GM18951 (cell line): ENCODE results near the gene SARS1.

Experiments
- POLR2A ChIP-seq: IDR thresholded peaks from 4 replicates; pipeline ENCODE4 v1.6.1; 2011; ENCODE audit warnings: mild to moderate bottlenecking; ENCODE audit not compliant: insufficient read length, insufficient read depth; ENCODE audit errors: extremely low read depth
- in situ Hi-C: fragments of 300-500 bp; cut with MboI; formaldehyde crosslinking; loops from one replicate; pipeline ENCODE4 v1.12.0; 2022; ENCODE audit warnings: low sequenced_read_pairs, mixed read lengths, inconsistent platforms; ENCODE audit not compliant: unreplicated experiment

SARS1 gene

DNA sequence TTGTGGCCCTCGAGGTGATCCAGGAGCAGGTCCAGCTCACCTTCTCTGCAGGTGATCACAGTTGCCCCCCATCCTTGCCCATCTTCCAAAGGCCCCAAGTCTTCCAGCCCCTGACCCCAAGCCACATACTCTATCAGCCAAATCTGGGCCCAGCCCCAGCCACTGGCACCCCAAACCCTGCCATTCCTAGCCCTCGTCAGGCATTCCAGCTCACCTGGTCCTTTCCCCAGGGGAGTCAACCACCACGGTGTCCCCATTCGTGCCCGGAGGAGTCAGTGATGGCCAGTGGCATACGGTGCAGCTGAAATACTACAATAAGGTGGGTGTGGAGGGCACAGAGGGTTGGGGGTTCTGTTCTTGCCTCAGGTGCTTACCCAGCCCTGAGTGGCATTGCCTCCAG is 47.9 kb downstream of the SARS1 start:
- in situ Hi-C loops = loop anchor here (10.0 kb wide), 1 partner anchor 273 kb away; the partner anchor contains the start of gene GPR61
- no peak for TF ChIP-seq POLR2A

DNA sequence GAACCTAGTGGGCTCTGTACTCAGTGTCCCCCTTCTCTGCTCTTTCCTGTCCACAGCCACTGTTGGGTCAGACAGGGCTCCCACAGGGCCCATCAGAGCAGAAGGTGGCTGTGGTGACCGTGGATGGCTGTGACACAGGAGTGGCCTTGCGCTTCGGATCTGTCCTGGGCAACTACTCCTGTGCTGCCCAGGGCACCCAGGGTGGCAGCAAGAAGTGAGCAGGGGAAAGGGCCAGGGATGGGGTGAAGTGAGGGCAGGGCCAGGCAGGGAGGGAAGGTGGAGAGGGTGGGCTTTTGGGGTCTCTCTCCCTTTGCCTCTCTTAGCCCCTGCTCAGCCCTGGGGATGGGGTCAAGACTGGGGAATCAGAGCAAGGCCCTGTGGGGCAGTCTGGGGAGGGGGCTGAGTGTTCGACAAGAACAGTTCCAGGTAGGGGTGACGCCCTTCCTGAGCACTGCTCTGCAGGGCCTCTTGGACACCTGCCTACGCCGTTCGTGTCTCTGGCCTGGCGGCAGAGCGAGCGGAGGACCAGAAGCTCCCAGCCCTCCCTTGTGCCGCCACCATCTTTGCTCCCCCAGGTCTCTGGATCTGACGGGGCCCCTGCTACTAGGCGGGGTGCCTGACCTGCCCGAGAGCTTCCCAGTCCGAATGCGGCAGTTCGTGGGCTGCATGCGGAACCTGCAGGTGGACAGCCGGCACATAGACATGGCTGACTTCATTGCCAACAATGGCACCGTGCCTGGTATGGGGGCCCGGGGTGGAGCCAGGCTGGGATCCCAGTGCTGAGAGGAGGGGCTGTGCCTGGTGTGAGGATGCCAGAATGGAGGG is 48.7 kb downstream of the SARS1 start:
- in situ Hi-C loops = loop anchor here (10.0 kb wide), 1 partner anchor 272 kb away; the partner anchor contains the start of gene GPR61

GRCh38 chr1:109263234-109263596 is 49.5 kb downstream of the SARS1 start:
- no peak for TF ChIP-seq POLR2A
- in situ Hi-C loops = loop anchor here (10.0 kb wide), 1 partner anchor 272 kb away; the partner anchor contains the start of gene GPR61

More for the DNA sequence above, 48.7 kb downstream of the SARS1 start:
- TF ChIP-seq POLR2A = no peak

DNA sequence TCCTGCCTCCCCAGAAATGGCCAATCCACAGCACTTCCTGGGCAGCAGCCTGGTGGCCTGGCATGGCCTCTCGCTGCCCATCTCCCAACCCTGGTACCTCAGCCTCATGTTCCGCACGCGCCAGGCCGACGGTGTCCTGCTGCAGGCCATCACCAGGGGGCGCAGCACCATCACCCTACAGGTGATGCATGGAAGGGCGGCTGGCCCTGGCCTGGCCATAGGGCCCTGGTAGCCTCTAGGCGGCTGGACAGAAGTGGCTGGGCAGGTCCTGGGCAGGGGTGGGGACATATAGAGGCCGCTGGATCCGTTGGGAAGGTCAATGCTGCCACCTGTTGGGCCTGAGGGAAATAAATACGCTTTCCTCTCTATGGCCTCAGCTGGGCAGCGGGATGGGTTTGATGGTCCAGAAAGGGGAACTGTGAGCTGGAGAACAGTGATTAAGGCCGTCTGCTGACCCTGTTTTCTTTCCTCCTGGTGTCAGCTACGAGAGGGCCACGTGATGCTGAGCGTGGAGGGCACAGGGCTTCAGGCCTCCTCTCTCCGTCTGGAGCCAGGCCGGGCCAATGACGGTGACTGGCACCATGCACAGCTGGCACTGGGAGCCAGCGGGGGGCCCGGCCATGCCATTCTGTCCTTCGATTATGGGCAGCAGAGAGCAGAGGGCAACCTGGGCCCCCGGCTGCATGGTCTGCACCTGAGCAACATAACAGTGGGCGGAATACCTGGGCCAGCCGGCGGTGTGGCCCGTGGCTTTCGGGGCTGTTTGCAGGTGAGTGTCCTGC is 50.1 kb downstream of the SARS1 start:
- no peak for TF ChIP-seq POLR2A
- in situ Hi-C loops = loop anchor here (10.0 kb wide), 1 partner anchor 271 kb away; the partner anchor contains the start of gene GPR61

- no peak for TF ChIP-seq POLR2A
- in situ Hi-C loops = loop anchor here (10.0 kb wide), 1 partner anchor 270 kb away; the partner anchor contains the start of gene GPR61
Observed at GRCh38 chr1:109264379-109264755, 50.6 kb downstream of the SARS1 start.

DNA sequence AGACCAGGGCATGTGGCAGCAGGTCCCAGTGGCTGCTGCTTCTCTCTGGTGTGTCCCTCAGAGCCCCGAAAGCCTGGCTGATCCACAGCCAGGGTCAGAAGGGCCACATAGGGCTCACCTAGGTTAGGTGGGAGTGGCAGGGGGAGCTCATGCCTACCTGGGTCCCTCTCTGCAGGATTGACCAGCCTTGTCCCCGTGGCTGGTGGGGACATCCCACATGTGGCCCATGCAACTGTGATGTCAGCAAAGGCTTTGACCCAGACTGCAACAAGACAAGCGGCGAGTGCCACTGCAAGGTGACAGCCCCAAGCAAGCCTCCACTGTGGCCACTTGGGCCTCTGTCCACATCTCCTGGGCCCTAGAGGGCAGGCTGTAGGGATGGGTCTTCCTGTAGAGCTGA is 51.3 kb downstream of the SARS1 start:
- in situ Hi-C loops = loop anchor here (10.0 kb wide), 1 partner anchor 270 kb away; the partner anchor contains the start of gene GPR61
- TF ChIP-seq POLR2A = no peak

DNA sequence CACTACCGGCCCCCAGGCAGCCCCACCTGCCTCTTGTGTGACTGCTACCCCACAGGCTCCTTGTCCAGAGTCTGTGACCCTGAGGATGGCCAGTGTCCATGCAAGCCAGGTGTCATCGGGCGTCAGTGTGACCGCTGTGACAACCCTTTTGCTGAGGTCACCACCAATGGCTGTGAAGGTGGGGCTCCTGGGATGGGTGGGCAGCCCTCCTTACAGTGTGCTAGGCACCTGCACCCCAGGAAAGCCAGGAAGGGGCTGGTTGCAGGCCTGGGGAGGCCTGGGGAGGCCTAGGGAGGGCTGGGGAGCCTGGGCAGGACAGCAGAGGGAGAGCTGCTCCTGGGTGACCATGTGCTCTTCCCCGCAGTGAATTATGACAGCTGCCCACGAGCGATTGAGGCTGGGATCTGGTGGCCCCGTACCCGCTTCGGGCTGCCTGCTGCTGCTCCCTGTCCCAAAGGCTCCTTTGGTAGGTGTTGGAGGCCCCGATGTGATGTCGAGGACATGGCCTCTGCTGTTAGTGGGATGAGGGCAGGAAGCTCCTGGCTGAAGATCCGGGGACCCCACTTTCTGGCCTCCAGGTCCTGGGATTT is 52.1 kb downstream of the SARS1 start:
- no peak for TF ChIP-seq POLR2A
- in situ Hi-C loops = loop anchor here (10.0 kb wide), 1 partner anchor 269 kb away; the partner anchor contains the start of gene GPR61

GRCh38 chr1:109266965-109267364 is 53.2 kb downstream of the SARS1 start:
- no peak for TF ChIP-seq POLR2A
- in situ Hi-C loops = loop anchor here (10.0 kb wide), 1 partner anchor 268 kb away; the partner anchor contains the start of gene GPR61

GRCh38 chr1:109267743-109268300 is 54.1 kb downstream of the SARS1 start:
- in situ Hi-C loops = loop anchor here (10.0 kb wide), 1 partner anchor 267 kb away; the partner anchor contains the start of gene GPR61
- TF ChIP-seq POLR2A = no peak

GRCh38 chr1:109268431-109269211 is 54.9 kb downstream of the SARS1 start:
- in situ Hi-C loops = loop anchor here (10.0 kb wide), 1 partner anchor 266 kb away; the partner anchor contains the start of gene GPR61
- TF ChIP-seq POLR2A = no peak

GRCh38 chr1:109269212-109269980 is 55.7 kb downstream of the SARS1 start:
- in situ Hi-C loops = loop anchor here (10.0 kb wide), 1 partner anchor 265 kb away; the partner anchor contains the start of gene GPR61
- no peak for TF ChIP-seq POLR2A
